Suprapubic skin (tissue), 4 donors: ENCODE results near the gene SPEG. TPM values are rescaled to one million over a fixed set of nuclear protein-coding genes. Genes with fewer than 3 reads are reported as not detected.

ENCODE experiments used
- DNase-seq, 2 donors: peaks; one replicate each; pipeline ENCODE4 v3.0.0-alpha.2; 2019; ENCODE audit warnings: low spot score in 2 of 2
- H3K27ac ChIP-seq: fragments of 200-600 bp; sonication (generic); one replicate; pipeline ENCODE4 v1.5.1; 2019
- H3K27me3 ChIP-seq: fragments of 200-600 bp; sonication (generic); one replicate; pipeline ENCODE4 v1.5.1; 2019
- H3K36me3 ChIP-seq: fragments of 200-600 bp; sonication (generic); one replicate; pipeline ENCODE4 v1.5.1; 2019
- H3K4me1 ChIP-seq: fragments of 200-600 bp; sonication (generic); one replicate; pipeline ENCODE4 v1.5.1; 2019
- H3K4me3 ChIP-seq: fragments of 200-600 bp; sonication (generic); one replicate; pipeline ENCODE4 v1.5.1; 2019; ENCODE audit warnings: mild to moderate bottlenecking
- H3K9me3 ChIP-seq: fragments of 200-600 bp; sonication (generic); one replicate; pipeline ENCODE4 v1.5.1; 2019
- CTCF ChIP-seq, 2 donors: fragments of 200-600 bp in 1 of 2; fragments of 450-650 bp in 1 of 2; sonication (generic) in 1 of 2; IDR thresholded peaks; one replicate each; pipeline ENCODE4 v1.5.1; 2016 to 2019; ENCODE audit warnings: antibody characterized with exemption in 2 of 2, mild to moderate bottlenecking in 1 of 2, moderate library complexity in 1 of 2
- EP300 ChIP-seq: sonication (generic); formaldehyde crosslinking; IDR thresholded peaks from one replicate; pipeline ENCODE4 v1.6.1; 2017; ENCODE audit warnings: antibody characterized with exemption
- POLR2A ChIP-seq, 2 donors: fragments of 450-650 bp; IDR thresholded peaks; one replicate each; pipeline ENCODE4 v1.6.1; 2017; ENCODE audit warnings: antibody characterized with exemption in 2 of 2, mild to moderate bottlenecking in 2 of 2, moderate library complexity in 2 of 2
- POLR2AphosphoS5 ChIP-seq, 3 donors: sonication (generic); formaldehyde crosslinking; IDR thresholded peaks; one replicate each; pipeline ENCODE4 v1.6.1; 2017; ENCODE audit warnings: antibody characterized with exemption in 3 of 3
- WGBS: methylation state at CpG from one replicate; pipeline ENCODE4 v1.1.5; 2018; 5-methylcytosine and 5-hydroxymethylcytosine counted together
- total RNA-seq, 4 donors: library from RNA; depleted of rRNA; stranded (reverse); fragments of >200 nt; gene quantifications; one replicate each; pipeline ENCODE4 v1.1.0, GENCODE V29; 2016

SPEG gene
- total RNA-seq = 10 to 100 TPM in 1 of 4 donors, 1 to 10 TPM in 3; 6.5 to 17.2 (median 6.7) TPM

- peak within 1 kb of the TSS; percentile 10 for H3K27ac ChIP-seq
- WGBS = 27% methylated on average over 16 of the region's 77 CpGs
- TF ChIP-seq CTCF (IDR thresholded peaks at IDR 0.05) (no peak), EP300 (no peak), POLR2AphosphoS5 (IDR thresholded peaks at IDR 0.05) (no peak), POLR2A (IDR thresholded peaks at IDR 0.05) (no peak)
- H3K4me3 ChIP-seq = peak within 1 kb of the TSS; percentile 21
- H3K9me3 ChIP-seq = no peaks in the 10 kb centered on the region
- DNase-seq = no peak
- H3K4me1 ChIP-seq = peaks cover 13% of the 10 kb centered on the region
- H3K27me3 ChIP-seq = peaks cover 32% of the 10 kb centered on the region
- H3K36me3 ChIP-seq = no peaks in the 10 kb centered on the region
Measured at GRCh38 chr2:219434718-219435525, at the start of gene SPEG. SPEG (plus strand) TSS chr2:219434843; CDS start chr2:219434978, 135 bp downstream.

DNA sequence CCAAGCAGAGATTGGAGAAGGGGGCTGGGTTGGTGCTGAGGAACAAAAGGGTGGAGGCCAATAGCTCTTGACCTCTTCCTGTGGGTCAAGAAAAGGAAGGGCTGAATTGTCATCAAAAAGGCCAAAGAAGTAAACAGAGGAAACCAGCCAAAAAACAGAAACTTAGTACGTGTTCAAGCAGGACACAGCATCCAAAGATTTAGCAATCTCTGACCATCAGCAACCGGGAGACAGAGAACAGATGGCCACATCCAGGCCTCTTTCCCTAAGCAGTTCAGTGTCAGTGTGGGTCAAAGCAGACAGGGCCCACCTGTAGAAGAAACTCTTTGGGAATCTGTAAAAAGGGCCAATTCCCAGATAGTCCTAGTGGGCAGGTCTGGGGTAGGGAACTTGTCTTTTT, 49.8 kb upstream of the SPEG start:
- H3K36me3 ChIP-seq = peaks cover 60% of the 10 kb centered on the region
- H3K27me3 ChIP-seq = no peaks in the 10 kb centered on the region
- 77% methylated on average over 2 of the region's 2 CpGs for WGBS
- TF ChIP-seq POLR2A (IDR thresholded peaks at IDR 0.05) (no peak), CTCF (IDR thresholded peaks at IDR 0.05) (no peak), POLR2AphosphoS5 (IDR thresholded peaks at IDR 0.05) (no peak), EP300 (no peak)
- H3K4me3 ChIP-seq = no peak overlapping the region
- H3K9me3 ChIP-seq = no peaks in the 10 kb centered on the region
- H3K27ac ChIP-seq = no peak overlapping the region
- H3K4me1 ChIP-seq = peaks cover 13% of the 10 kb centered on the region
- DNase-seq = no peak

DNA sequence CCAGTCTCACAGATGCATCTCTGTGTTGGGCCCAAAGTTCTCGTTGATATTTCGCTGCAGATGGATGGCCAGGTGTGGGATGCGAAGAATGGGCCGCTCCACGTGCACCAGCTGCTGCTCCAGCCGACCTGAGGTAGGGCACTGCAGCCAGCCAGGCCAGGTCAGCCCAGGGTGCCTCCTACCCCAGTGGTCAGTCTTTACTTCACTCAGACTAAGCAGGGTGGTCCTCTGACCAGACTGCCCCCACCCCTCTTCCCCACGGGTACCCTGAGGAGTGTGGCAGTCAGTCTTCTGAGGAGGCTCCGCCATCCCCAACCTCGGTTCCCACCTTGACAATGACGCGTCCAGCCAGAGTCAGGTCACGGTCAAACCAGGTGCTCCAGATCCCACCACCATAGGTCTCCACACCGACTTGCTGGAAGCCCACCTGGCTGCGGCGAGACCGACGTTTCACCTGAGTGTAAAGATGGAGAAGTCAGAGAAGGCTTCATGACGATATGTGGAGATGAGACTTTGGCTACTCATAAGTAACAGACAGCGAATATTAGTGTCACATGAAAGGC, 48.6 kb upstream of the SPEG start:
- Histone ChIP-seq H3K4me3 (peak overlapping the region; percentile 78), H3K9me3 (no peaks in the 10 kb centered on the region), H3K27ac (no peak overlapping the region), H3K27me3 (no peaks in the 10 kb centered on the region), H3K4me1 (peaks cover 13% of the 10 kb centered on the region), H3K36me3 (peaks cover 52% of the 10 kb centered on the region)
- 94% methylated on average over 19 of the region's 19 CpGs for WGBS
- DNase-seq = no peak
- TF ChIP-seq CTCF (IDR thresholded peaks at IDR 0.05) = no peak
- no peak for TF ChIP-seq POLR2AphosphoS5 (IDR thresholded peaks at IDR 0.05)
- no peak for TF ChIP-seq EP300
- no peak for TF ChIP-seq POLR2A (IDR thresholded peaks at IDR 0.05)

- H3K4me1 ChIP-seq = peaks cover 13% of the 10 kb centered on the region
- no peaks in the 10 kb centered on the region for H3K27me3 ChIP-seq
- H3K9me3 ChIP-seq = no peaks in the 10 kb centered on the region
- peaks cover 45% of the 10 kb centered on the region for H3K36me3 ChIP-seq
- 35% methylated on average over 19 of the region's 19 CpGs for WGBS
- peak overlapping the region; percentile 95 for H3K27ac ChIP-seq
- TF ChIP-seq POLR2A (IDR thresholded peaks at IDR 0.05) = no peak
- no peak for TF ChIP-seq CTCF (IDR thresholded peaks at IDR 0.05)
- no peak for TF ChIP-seq EP300
- no peak for TF ChIP-seq POLR2AphosphoS5 (IDR thresholded peaks at IDR 0.05)
- peak overlapping the region; percentile 78 for H3K4me3 ChIP-seq
- DNase-seq = peak in 1 of 2 donors; percentile 74
Measured at GRCh38 chr2:219386532-219387280, 47.9 kb upstream of the SPEG start.
